Activated effector memory CD4-positive, alpha-beta T cell treated with anti-CD3 and anti-CD28 coated beads, Interleukin-2, amount 50 U/mL, for 16 hours (primary cell): ENCODE results near the gene SETBP1.

ENCODE experiments used
- DNase-seq: peaks from one replicate; pipeline ENCODE4 v3.0.0-alpha.2; 2020

The SETBP1 gene

GRCh38 chr18:44819944-44820510, 139.3 kb downstream of the SETBP1 start:
- DNase-seq, result no peak

DNA sequence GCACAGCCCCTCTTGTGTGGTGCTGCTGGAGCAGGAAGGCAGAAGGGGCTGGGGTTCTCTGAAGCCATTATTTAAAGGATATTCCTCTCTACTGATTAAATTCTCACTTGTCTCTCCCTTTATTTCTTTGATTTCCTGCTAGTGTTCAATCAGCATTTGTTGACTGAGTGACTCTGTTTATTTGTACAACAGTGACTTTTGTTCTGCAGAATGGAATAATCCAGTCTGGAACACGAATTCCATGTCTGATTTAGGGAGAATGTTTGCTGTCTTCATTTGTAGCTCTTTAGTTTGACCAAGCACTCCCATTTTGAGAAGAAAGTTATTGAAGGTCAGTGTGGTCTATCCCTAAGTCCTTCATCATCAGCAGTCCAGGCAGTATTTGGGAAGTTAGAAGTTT, 141.2 kb downstream of the SETBP1 start:
- DNase-seq, result no peak

GRCh38 chr18:44823286-44823685, 142.6 kb downstream of the SETBP1 start:
- DNase-seq, result no peak

DNA sequence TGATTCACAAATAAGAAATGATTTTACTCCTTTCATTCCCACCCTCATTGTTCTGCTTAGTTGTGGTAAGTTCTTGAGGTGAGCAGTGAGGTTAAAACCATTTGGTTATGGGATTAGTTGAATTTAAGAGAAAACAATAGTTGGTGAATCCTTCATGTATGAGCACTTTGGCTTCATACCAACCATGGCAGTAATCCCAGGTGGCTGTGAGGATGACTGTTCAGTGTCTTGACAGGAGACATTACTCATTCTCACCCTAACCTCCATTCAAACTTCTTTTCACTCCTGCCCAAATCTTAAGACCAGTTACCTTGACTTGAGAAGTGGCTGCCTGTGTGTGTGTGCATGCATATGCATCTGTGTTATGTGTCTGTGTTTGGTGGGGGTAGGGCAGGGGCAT, 143.1 kb downstream of the SETBP1 start:
- no peak for DNase-seq

GRCh38 chr18:44824884-44825283, 144.2 kb downstream of the SETBP1 start:
- no peak for DNase-seq

DNA sequence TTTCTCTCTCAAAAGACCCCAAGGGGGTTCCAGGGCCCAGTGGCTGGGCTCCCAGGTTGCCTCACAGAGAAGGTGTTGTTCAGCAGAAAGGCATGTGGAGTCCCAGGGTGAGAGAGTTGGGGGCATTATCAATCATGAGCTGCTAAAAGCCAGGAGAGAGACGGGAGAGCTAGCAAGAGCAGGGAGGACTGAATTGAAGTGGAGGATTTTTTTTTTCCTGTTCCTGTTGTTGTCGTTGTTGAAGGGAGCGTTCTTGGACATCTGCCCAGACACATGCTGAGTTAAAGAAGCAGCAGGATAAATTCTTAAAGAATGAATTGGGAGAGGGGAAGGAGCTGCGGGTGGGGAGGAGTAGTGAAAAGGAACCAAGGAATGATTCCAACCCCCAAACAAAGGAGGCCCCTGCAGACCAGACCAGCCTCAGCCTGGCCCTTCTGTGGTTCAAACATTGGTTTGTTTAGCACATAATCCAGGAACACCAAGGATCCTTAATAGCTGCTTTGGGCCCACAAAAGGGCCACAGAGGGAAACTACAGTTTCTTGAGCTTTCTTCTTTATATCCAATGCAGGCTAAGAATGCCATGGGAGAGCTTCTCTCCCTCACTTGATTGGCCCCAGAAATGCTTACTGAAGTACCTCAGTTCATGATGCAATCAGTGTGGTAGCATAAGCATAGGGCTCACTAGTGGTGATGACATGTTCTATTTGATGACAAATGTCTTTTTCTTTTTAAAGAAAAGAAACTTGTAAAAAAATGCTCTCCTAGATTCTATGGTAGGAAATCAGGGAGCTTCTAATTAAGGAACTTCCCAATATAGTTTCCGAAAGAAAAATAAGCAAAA, 146.0 kb downstream of the SETBP1 start:
- no peak for DNase-seq

GRCh38 chr18:44828080-44828479, 147.4 kb downstream of the SETBP1 start:
- no peak for DNase-seq

- no peak for DNase-seq
These were observed 149.9 kb downstream of the SETBP1 start for GRCh38 chr18:44830581-44830980.

DNA sequence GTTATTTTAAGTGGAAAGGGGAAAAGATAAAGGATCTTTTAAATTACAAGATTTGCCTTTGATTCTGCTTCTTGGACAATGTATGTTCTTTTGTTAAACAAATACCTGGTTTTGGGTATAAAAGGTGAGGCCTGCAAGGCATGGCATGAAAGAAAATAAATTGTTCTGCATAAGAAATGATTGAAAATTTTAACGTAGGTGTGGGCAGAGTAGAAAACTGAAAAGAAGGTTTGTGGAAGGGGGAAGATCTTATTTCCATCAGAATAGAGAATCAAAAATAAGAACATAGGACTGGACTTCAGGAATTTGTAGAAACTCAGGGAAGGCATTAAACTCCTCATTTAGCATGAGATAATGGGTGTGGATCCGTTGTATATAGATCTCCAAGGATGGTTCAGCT, 153.1 kb downstream of the SETBP1 start:
- DNase-seq, result no peak

DNA sequence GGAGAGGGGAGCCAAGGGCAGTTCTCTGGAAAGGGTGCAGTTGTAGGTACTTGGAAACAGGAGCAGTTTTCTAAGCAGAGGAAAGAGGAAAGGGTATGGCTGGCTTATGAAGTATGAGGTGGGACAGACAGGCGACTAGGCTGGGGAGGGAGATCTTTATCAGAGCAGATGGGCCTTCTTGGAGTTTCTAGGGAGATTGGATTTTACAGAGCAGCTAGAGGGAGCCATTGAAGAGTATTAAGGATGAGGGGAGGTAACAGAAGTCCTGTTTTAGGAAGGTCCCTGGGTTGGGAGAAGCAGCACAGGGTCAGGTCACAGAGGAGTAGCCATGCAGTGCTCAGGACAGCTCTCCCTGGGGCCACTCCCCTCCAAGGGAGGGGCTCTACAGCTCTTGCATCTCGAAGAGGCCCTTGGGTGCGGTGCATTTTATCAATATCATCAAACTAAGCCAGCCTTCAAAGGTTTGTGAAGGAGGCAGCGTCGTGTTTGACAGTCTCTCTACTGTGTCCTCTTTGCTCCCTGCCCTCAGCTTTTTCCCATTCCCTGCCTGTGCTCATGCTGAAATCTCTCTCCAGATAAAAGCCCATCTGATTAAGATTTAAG, 154.3 kb downstream of the SETBP1 start:
- DNase-seq, result no peak

DNA sequence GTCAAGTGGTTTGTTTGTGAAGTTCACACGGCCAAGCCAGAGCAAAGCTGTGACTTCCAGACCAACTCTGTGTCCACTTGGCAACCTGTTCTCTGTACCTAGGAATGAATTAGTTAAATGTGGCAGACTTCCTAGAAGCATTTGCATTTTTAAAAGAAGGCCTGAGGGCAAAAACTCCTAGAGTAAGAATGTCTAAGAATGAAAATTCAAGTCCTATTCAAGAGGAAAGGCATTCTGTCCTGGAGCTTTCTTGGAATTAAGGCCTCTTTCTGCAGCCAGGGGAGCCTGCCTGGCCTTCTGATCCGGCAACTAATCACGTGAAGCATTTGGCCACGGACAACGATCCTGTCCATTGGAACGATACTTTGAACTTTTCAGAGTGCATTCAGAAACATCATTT, 155.0 kb downstream of the SETBP1 start:
- DNase-seq, result no peak

GRCh38 chr18:44836263-44836662, 155.6 kb downstream of the SETBP1 start:
- no peak for DNase-seq

GRCh38 chr18:44837482-44838180, 156.9 kb downstream of the SETBP1 start:
- DNase-seq, result no peak

DNA sequence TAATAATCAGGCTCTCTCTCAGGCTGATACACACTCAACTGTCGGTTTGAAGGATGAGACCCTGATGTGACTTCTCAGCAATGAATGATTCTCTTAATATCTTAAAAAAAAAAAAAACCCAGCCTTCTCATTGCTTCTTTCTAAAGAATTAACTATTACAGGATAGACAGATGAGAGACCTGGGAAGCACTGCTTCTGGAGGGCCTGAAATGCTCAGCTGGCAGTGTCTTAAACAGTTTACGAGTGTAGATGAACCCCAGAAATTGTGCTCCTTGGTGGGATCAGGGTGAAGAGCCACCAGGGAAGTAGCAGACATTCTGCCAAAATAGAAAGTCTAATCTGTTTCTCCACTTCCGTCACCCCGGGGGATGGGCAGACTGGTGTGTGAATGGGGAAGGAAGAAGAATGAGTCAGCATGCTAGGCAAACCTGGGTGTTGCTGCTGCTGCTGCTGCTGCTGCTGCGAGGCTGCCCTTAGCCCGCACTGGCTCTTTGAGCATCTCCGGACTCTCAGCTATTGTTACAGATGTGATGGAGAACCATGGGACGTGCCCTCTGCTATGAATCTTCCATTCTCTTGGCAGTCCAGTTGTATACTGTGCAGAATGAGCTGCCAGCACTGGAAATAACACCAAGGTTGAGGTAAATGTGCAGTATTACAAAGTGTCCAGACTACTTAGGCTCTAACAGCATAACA, 158.4 kb downstream of the SETBP1 start:
- peak; percentile 85 for DNase-seq

- DNase-seq, result no peak
These were observed 159.5 kb downstream of the SETBP1 start for GRCh38 chr18:44840058-44840790.

GRCh38 chr18:44841221-44841620, 160.5 kb downstream of the SETBP1 start:
- no peak for DNase-seq

DNA sequence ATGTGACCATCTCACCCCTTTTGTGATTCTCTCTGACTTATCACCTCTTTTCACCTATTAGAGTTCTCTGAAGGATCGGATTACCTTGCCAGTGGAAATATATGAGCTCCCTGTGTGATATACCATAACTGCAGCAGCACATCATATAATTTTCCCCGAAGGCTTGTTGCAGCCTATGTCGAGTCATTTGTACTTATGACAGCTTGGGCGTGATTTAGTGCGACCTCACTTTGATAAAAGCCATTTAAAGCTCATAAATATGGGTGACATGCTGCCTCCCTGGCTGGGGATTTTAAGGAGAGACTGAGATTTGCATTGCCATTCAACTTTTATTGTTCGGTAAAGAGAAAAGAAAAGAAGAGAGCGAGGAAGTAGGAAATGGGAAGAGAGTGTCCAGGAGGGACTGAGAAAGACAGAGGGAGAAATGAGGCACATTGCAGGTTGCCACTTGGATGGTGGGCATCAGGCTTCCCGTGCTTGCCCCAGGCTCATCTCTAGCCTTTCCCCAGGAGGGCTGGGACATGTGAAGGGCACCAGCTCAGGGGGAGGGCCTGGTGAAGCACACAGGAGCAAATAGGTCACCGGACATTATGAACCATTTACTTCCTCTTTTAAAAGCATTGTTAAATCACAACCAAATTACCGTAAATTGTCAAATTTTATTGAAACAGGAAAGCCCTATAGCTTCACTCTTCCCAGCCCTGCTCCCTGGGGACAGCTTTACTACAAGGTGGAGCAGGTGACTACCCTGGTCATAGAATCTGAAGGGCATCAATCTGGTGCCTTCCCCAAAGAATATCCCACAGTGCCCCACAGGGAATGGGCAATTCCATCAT, 161.3 kb downstream of the SETBP1 start:
- no peak for DNase-seq

DNA sequence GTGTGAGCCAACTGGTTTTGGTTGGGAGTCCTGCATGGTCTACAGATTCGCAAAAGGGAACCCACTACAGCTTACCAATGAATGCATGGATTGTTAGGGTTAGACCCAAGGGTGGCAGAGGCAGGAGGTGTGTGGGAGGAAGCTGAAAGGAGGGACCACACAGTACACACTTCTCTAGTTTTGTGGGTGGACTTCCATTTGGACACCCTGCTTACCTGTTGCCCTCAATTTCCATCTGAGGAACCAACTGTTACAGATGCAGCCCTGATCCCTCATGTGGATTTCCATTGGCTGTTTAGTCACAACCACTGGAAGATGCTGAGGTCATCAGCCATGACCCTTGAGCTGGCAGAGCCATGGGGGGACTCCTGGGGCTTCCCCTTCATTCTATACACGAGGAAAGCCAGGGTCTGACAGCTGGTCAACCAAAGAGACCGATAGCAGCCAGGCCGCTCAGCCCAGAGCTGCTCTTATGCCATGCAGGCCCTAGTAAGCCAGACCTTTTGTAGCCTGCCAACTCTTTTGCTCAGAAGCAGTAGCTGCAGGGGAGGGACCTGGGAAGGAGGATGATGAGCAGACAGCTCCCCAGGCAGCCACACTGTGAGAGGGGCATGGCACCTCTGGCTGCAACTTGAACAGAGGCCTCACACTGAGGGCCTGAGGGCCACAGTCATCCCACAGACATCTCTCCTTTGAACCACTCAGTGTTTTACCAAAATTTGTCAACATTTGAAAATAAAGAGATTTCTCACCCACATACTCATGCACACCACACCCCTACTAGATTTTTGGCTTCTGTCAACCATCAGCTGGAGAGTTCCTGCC, 162.1 kb downstream of the SETBP1 start:
- no peak for DNase-seq

- no peak for DNase-seq
These were observed 163.8 kb downstream of the SETBP1 start for GRCh38 chr18:44844486-44844885.

- DNase-seq, result no peak
These were observed 165.8 kb downstream of the SETBP1 start for GRCh38 chr18:44846450-44846849.
